GM23248 (cell line): Measurements from ENCODE around the gene HIC1.

Source experiments
- EZH2 ChIP-seq: fragments of 200-600 bp; sonication (generic); IDR thresholded peaks from 2 replicates; pipeline ENCODE4 v1.6.1; 2018; ENCODE audit warnings: antibody characterized with exemption, mild to moderate bottlenecking; ENCODE audit not compliant: insufficient read depth, poor library complexity, severe bottlenecking
- EZH2phosphoT487 ChIP-seq: fragments of 200-600 bp; sonication (generic); IDR thresholded peaks from 2 replicates; pipeline ENCODE4 v1.6.1; 2018; ENCODE audit warnings: antibody characterized with exemption, moderate library complexity, mild to moderate bottlenecking, low read depth; ENCODE audit not compliant: insufficient read depth

- TF ChIP-seq EZH2 (no peak), EZH2phosphoT487 (no peak)
Observed at GRCh38 chr17:2009737-2010136, 45.2 kb upstream of the HIC1 start.
